Inferior parietal cortex (tissue), 1 donor: ENCODE data around the gene TMEM53.
"Not testable (repeated sequence)": the region's sequence is repeated elsewhere in the genome, so short reads cannot be mapped to it uniquely, and the experiment has no call there.

ENCODE experiments used
- DNase-seq: peaks from one replicate; pipeline ENCODE4 v3.0.0-alpha.2; 2016; ENCODE audit errors: extremely low spot score

TMEM53 gene

DNA sequence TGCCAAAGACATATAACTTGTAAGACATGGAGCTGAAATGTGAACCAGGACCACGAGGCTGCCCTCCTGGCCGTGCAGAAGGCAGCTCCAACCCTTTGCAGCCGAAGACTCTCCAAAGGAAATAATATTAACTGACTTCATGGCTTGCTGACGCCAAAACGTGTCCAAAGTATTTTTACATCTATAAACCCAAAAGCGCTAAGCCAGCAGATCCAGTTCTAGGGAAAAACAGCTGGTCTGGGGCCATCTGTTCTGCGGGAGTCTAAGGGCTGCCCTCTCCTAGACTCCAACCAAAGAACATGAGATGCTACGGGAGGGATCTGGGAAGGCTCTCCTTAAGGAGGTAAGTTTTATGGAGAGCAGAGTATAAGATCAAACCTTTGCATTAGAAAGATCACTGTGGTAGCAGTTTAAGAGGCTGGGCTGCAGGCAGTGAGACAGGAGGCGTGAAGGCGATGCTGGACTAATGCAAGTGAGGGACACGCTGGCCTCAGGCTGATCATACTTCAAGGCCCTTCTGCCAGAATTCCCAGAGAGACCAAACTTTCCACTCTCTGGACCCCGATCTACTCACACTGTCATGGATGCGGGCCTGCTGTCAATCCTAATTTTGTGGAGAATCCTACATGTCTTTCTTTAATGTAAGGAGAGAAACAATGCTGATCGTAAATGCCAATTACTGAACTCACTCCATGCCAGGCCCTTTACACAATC, 1.2 kb downstream of the TMEM53 start:
- DNase-seq: no peak

DNA sequence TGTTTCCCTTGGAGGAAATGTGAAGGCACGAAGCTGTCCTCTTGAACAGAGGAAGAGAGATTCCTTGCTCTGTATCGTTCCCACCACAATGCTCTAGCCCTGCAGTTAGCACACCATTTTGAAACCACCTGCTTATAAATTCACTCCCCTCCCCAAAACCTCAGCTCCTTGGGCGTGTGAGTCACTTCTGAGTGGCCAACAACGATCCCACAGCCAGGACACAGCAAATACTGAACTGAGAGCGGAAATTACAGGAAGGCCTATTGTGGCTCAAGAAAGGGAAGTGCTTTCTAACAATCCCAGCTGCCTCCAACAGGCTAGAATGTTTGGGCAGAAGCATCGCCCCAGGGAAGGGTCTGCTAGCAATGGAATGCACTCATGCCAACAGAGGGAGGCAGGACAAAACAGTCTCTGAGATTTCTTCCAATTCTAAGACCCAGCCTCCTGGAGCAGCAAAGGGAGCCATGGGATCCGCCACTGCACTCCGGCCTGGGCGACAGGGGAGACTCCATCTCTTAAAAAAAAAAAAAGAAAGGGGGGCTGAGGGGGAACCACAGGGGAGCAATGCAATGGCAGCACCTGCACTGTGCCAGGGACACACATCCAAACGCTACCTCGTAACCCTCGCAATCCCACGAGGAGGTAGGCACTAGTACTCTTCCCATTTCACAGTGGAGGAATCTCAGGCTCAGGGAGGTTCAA, 1.9 kb downstream of the TMEM53 start:
- no peak for DNase-seq

DNA sequence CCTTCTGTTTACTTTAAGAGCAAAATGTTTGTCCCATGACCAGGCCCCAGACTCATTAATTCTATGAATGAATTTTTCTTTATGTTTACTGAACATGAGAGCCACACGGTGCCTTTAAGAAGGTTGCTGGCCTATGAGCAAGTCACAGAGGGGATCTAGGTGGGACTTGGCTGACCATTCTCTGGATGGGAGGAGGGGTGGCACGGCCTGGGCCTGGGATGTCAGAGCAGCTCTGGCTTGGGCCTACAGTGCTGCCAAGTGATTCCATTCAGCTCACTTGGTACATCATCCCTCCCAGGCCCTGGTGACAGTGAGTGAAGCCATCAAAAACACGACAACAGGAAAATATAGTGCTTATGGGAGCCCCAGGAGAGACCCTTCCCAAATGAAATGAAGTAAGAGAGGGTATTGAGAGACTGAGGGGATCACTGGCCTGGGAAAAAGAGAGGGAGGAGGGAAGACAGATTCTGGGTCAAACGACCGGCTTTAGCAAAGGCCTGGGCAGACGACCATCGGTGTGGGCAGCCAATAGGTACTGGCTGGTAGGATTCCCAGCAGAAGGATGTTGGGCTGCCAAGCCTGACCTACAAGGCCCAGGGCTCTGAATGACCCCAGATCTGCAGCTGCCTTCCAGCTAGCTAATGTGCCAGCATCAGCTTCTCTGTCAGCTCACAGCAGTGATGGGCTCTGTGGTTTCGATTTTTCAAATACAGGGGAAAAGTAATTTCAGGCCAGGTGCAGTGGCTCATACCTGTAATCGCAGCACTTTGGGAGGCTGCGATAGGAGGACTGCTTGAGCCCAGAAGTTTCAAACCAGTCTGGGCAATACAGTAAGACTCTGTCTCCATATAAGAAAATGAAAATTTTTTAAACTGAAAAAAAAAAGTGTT, 3.3 kb downstream of the TMEM53 start:
- no peak for DNase-seq

GRCh38 chr1:44666719-44667118, 7.6 kb downstream of the TMEM53 start:
- not testable (repeated sequence) for DNase-seq

DNA sequence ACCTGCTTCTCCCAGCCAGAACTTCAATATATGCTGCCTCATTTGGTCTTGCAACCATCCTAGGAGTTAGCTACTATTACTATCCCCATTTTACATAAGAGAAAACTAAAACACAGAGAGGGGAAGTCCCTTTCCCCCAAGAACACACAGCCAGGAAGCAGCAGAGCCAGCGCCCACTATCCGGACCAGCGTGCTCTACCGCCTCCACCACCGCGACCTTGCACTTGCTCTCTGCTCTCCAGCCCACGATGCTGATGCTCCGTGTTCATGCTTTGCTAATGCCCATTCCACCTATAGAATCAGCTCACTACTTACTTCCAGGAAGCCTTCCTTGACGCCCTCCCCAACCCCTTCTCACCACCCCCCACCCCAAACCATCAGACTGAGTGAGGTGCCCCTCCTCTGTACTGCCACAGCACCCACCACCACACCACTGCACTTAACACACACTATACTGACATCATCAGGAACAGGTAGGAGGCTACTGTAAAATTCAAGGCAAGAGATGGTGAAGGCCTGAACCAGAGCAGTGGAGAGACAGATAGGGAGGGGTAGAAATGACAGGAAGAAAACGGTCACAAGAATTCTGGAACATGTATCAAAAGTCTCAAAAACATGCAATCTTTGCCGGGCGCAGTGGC, 9.4 kb downstream of the TMEM53 start:
- DNase-seq: no peak

GRCh38 chr1:44663417-44663816, 10.9 kb downstream of the TMEM53 start:
- DNase-seq: no peak

DNA sequence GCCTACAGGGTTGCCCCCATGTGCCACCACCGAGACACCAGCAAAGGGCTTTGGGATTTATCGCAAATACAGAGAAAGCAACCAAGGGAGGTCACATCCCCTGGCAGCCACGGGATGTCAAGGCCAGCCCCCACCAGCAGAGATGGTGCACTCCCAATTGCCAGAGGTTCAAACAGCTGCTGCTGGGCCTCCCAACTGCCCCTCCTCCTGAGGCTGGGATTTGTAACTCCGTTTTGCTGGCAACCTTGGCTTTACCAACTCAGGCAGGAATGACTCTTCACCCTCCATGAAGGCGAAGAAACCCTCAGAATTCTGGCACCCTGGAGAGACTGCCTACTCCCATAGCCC, 11.6 kb downstream of the TMEM53 start:
- no peak for DNase-seq

- no peak for DNase-seq
These were observed 12.2 kb downstream of the TMEM53 start for GRCh38 chr1:44661781-44662682.

GRCh38 chr1:44660176-44660575, 14.1 kb downstream of the TMEM53 start:
- peak; percentile 60 for DNase-seq

GRCh38 chr1:44659566-44659965, 14.7 kb downstream of the TMEM53 start:
- no peak for DNase-seq

DNA sequence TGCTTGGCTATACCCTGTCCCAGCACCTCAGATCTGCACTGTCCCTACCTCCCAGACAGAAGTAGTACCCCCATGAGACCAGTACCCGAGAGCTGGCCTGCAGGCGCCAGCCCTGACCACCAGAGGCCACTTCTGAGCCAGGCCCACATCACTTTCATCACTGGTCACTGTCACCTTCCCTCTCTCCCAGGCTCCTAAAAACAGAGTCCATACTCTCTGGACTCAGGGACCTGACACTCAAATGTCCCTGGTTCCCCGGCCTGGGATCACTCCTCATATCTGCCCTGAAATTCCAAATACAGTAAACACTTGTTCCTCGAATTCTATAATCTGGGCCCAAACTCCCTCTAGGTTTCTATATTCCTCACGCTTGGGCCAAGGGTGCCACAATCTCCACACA, 18.7 kb downstream of the TMEM53 start:
- DNase-seq: no peak

GRCh38 chr1:44654621-44655187, 19.6 kb downstream of the TMEM53 start:
- DNase-seq: no peak

DNA sequence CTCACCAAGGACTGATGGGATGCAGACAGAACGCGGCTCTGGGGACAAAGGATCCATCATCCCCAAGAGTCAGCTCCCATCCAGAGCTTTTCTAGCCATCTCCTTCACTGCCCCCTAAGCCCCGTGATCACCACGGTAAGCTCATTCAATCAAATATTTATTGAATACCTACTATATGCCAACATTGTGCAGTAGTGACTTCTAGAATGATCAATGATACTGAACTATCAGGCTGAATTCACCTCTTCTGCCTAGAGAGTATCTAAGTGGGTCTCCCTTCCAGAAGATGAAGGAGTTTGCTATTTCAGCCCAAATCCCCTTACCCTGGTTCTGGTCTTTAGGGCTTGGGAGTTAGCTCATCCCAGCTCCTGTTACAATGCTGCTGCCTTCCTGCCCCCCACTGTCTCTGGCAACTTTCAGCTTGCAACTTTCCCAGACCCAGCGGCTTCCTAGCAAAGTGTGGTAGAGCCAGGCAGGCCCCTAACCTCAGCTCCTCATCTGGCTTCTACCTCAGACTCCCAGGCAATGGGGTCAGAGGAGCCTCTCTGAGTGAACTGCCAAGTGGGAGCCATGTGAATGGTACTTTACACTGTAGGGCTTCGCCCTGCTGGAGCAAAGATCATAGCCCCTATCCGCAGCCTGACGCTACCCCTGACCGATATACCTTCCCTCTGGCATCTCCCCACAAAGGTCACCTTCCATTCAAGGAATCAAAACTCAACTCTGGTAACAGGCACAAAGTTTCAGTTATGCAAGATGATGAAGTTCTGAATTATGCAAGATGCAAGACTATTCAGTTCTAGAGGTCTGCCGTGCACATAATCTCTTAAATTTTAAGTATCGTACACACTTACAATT, 20.9 kb downstream of the TMEM53 start:
- no peak for DNase-seq

GRCh38 chr1:44652445-44653106, 21.7 kb downstream of the TMEM53 start:
- DNase-seq: peak; percentile 94

- DNase-seq: no peak
These were observed 23.2 kb downstream of the TMEM53 start for GRCh38 chr1:44651069-44651468.

DNA sequence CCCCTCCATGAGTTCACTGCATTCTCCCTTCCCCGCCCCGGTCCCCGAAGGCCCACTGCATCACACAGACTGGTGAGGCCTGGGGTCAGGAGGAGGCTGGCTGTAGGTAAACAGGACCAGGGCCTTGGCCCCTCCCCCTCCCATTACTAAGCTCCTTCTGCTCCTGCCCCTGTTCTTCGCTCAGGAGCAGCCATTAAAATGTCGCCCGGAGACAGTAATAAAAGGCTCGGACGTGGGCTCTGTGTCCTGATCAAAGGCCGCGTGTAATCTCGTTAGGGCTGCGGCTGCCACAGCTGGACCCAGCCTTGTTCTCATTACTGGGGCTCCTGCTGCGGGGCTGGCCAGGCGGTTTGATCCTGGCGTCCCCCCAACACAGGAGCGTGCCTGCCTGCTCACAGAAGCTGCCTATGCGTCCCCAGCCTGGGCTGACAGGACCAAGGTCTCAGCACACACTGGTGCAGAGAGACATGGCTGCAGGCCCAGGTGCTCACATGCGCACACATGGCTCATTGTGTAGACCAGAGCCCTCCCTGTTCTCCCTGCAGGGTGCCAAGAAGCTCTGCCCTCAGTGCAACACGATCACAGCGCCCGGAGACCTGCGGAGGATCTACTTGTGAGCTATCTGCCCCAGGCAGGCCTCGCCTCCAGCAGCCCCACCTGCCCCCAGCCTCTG, 24.0 kb downstream of the TMEM53 start:
- no peak for DNase-seq

GRCh38 chr1:44649788-44650158, 24.5 kb downstream of the TMEM53 start:
- no peak for DNase-seq

- DNase-seq: no peak
These were observed 25.6 kb downstream of the TMEM53 start for GRCh38 chr1:44648529-44649250.
